Esophagus squamous epithelium (tissue), 5 donors: ENCODE results near the gene ATXN1. TPM values are rescaled to one million over a fixed set of nuclear protein-coding genes. Genes with fewer than 3 reads are reported as not detected.

ENCODE experiments used
- DNase-seq: peaks from one replicate; lab custom pipeline; 2025; lab: John Stamatoyannopoulos, UW
- H3K27ac ChIP-seq, 4 donors: fragments of 200-600 bp; sonication (generic); one replicate each; pipeline ENCODE4 v1.5.1; 2016 to 2019; ENCODE audit warnings: mild to moderate bottlenecking in 1 of 4
- H3K27me3 ChIP-seq, 4 donors: fragments of 200-600 bp; sonication (generic); 1 replicate in 3 of 4; 2 replicates in 1 of 4; pipeline versions ENCODE4 v1.5.1 to v1.6.0; 2017 to 2021; ENCODE audit warnings: antibody characterized with exemption in 1 of 4
- H3K36me3 ChIP-seq, 3 donors: fragments of 200-600 bp; sonication (generic); one replicate each; pipeline ENCODE4 v1.5.1; 2016 to 2019
- H3K4me1 ChIP-seq, 3 donors: fragments of 200-600 bp; sonication (generic); one replicate each; pipeline ENCODE4 v1.5.1; 2017 to 2019
- H3K4me3 ChIP-seq, 4 donors: fragments of 200-600 bp; sonication (generic); 1 replicate in 3 of 4; 2 replicates in 1 of 4; pipeline ENCODE4 v1.5.1; 2016 to 2019; ENCODE audit warnings: mild to moderate bottlenecking in 2 of 4, moderate library complexity in 1 of 4
- H3K9me3 ChIP-seq, 3 donors: fragments of 200-600 bp; sonication (generic); one replicate each; pipeline ENCODE4 v1.5.1; 2016 to 2019
- POLR2A ChIP-seq, 4 donors: fragments of 450-650 bp; IDR thresholded peaks; one replicate each; pipeline ENCODE4 v1.6.1; 2017; ENCODE audit warnings: antibody characterized with exemption in 4 of 4, mild to moderate bottlenecking in 4 of 4, moderate library complexity in 3 of 4
- WGBS, 2 donors: methylation state at CpG; one replicate each; pipeline ENCODE4 v1.1.5; 2018; 5-methylcytosine and 5-hydroxymethylcytosine counted together
- intact Hi-C: fragments of 100-400 bp; cut with DNase I; formaldehyde crosslinking; loops from one replicate; pipeline ENCODE4 v1.15.0; 2022
- total RNA-seq, 4 donors: library from RNA; depleted of rRNA; stranded (reverse); fragments of >200 nt; gene quantifications; one replicate each; pipeline ENCODE4 v1.1.0, GENCODE V29; 2016
- TF ChIP-seq, protein P1 (sequence below), 6 experiments: fragments of 450-650 bp in 4 of 6; fragments of 200-600 bp in 2 of 6; sonication (generic) in 2 of 6; IDR thresholded peaks; one replicate each; pipeline ENCODE4 v1.5.1; 2016 to 2019; ENCODE audit warnings: antibody characterized with exemption in 6 of 6, mild to moderate bottlenecking in 4 of 6, moderate library complexity in 4 of 6
- donor health status: DM: yes; HTN: yes; CAD: no.

ATXN1 gene
- total RNA-seq, 4 donors from 2014 or later = 17.5 to 50.5 (median 28.5) TPM

DNA sequence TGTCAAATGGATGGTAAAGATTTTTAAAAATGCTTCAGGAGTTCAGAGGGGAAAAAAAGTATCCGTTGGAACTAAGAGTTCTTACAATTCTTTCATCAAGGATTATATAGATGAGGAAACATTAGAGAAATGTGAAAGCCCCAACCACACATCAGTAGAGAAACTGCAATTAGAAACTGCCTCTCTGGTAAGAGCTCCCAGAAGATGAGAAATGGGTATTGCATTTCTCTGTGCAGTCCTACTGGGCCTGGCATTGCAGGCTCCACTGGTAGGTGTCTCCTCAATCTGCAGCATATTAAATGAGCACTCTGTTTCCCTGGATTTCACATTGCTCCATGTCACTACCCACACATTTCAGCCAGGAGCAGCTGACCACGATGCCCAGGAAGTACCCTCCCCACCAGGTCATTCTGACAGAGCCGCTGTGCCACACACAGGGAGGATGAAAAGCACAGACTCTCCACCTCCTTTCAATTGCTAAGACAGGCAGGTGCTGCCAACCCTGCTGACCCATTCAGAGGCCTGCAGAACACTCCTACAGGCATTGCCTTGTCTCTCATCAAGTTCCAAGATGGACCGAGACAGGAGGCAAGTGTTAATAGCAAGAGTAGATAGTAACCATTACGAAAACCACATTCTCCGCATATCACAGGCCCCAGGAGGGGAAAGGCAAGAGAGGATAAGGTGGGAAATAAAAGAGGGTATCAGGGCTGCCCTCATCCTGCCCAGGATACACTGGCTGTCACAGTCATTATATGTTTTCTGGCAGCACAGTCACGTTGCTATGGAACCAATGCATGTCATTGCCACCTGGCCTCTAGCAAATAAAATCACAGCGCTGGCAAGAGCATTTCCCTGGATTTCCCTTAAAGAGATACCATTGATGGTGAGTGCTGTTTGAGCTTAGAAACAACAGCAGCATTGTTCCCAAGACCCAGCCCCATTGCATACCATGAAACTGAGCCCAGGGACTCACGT lies 241.7 kb downstream of the ATXN1 start:
- Histone ChIP-seq H3K4me1 (peaks cover 0 to 8% (median 0%) of the 10 kb centered on the region in 3 donors), H3K27ac (no peak overlapping the region), H3K36me3 (peaks cover 0 to 77% (median 0%) of the 10 kb centered on the region in 3 donors), H3K4me3 (no peak overlapping the region), H3K27me3 (no peaks in the 10 kb centered on the region), H3K9me3 (no peaks in the 10 kb centered on the region)
- no peak for DNase-seq
- WGBS, 2 donors = 79 to 86% methylated on average over 8 to 9 of the region's 9 CpGs
- intact Hi-C loops = loop anchor here (10.0 kb wide), 1 partner anchor 245 kb away; the partner anchor contains the start of gene ATXN1
- TF ChIP-seq, protein P1, sequence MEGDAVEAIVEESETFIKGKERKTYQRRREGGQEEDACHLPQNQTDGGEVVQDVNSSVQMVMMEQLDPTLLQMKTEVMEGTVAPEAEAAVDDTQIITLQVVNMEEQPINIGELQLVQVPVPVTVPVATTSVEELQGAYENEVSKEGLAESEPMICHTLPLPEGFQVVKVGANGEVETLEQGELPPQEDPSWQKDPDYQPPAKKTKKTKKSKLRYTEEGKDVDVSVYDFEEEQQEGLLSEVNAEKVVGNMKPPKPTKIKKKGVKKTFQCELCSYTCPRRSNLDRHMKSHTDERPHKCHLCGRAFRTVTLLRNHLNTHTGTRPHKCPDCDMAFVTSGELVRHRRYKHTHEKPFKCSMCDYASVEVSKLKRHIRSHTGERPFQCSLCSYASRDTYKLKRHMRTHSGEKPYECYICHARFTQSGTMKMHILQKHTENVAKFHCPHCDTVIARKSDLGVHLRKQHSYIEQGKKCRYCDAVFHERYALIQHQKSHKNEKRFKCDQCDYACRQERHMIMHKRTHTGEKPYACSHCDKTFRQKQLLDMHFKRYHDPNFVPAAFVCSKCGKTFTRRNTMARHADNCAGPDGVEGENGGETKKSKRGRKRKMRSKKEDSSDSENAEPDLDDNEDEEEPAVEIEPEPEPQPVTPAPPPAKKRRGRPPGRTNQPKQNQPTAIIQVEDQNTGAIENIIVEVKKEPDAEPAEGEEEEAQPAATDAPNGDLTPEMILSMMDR (IDR thresholded peaks at IDR 0.05) = no peak

DNA sequence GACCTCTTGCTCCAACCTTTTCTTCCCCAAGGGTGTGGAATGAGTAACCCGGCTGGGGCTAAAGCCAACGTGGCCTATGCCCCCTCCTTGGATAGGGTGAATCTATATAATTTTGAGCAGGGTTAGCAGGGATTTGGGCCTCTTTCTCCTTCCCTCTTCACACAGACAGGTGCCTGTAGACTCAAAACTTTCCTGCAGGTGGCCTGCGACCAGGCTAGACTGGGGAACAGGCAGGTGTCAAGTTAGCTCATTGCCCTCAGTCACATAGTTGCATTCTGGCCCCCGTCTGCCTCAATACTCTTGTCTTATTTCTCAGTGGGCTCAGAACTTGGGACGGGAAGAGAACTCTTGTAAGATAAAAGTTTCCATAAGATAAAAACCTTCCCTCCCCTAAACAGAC lies 243.0 kb downstream of the ATXN1 start:
- H3K4me1 ChIP-seq = peaks cover 0 to 20% (median 3%) of the 10 kb centered on the region in 3 donors
- H3K4me3 ChIP-seq = no peak overlapping the region
- WGBS, 2 donors = 75 to 82% methylated on average over 5 of the region's 5 CpGs
- no peak overlapping the region for H3K27ac ChIP-seq
- no peaks in the 10 kb centered on the region for H3K9me3 ChIP-seq
- intact Hi-C loops = loop anchor here (10.0 kb wide), 1 partner anchor 247 kb away; the partner anchor contains the start of gene ATXN1
- peaks cover 0 to 70% (median 0%) of the 10 kb centered on the region in 3 donors for H3K36me3 ChIP-seq
- no peak for DNase-seq
- TF ChIP-seq, protein P1 (IDR thresholded peaks at IDR 0.05) = no peak
- no peak for TF ChIP-seq POLR2A (IDR thresholded peaks at IDR 0.05)
- H3K27me3 ChIP-seq = no peaks in the 10 kb centered on the region

DNA sequence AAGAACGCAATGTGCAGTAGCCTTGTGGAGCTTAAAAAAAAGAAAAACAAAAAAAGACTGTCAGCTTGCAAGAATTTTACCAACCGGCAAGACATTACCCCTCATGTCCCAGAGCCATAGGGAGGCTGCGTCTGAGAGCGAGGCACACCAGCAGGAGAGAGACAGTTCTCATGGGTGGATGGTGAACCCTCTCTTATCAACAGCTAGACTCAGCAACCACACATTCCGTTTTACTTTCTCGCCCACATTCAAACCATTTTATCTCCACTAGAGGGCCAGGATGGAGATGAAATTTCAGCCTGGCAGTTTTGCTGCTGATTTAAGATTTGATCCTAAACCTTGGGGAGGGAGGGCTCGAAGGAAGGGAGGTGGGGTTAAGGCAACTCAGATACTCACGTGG lies 247.0 kb downstream of the ATXN1 start:
- TF ChIP-seq POLR2A (IDR thresholded peaks at IDR 0.05) = no peak
- TF ChIP-seq, protein P1 (IDR thresholded peaks at IDR 0.05) = peak in 5 of 6 experiments; percentile 34 to 53 (median 41)
- Histone ChIP-seq H3K4me1 (peaks cover 5 to 47% (median 7%) of the 10 kb centered on the region in 3 donors), H3K27me3 (no peaks in the 10 kb centered on the region), H3K9me3 (no peaks in the 10 kb centered on the region), H3K4me3 (no peak overlapping the region), H3K36me3 (peaks cover 0 to 31% (median 0%) of the 10 kb centered on the region in 3 donors), H3K27ac (peak overlapping the region in 1 of 4 donors; percentile 10)
- no peak for DNase-seq
- intact Hi-C loops = loop anchor here (10.0 kb wide), 1 partner anchor 251 kb away; the partner anchor contains the start of gene ATXN1
- WGBS, 2 donors = 35 to 43% methylated on average over 8 of the region's 8 CpGs

DNA sequence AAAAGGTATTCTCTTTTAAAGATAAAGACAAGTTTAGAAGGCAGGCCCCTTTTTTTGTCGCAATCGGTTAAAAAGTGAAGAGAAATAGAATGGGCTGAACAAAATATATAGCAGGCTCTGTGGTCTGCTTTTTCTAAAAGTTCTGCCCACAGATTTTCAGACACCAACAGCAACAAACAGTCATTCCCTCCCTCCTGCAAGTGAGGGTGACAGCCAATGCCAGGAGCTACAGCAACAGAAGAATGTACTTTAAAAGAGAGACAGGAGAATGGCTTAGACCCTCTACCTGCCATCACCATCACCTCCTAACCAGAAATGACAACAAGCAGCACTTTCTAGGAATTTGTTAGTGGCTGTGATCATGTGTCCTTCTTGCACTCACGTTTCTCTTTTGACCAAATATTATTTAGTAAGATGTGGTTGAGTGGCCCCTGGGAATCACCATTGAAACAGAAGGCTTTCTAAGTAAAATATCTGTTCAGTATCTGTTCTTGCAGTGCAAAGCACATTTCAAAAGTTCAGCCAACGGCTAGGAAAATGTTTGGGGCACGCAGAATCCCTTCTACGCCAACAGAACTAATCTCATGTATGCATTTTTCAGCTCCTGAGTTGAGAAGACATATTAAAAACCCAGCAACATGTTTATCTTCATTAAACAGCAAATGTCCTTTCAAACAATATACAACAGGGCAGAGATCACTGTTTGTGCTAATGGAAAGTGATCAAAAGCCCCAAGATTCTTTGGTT lies 248.5 kb downstream of the ATXN1 start:
- Histone ChIP-seq H3K9me3 (no peaks in the 10 kb centered on the region), H3K4me3 (no peak overlapping the region), H3K27me3 (no peaks in the 10 kb centered on the region), H3K27ac (peak overlapping the region in 1 of 4 donors; percentile 10), H3K4me1 (peaks cover 5 to 39% (median 7%) of the 10 kb centered on the region in 3 donors), H3K36me3 (peaks cover 0 to 17% (median 0%) of the 10 kb centered on the region in 3 donors)
- intact Hi-C loops = loop anchor here (10.0 kb wide), 1 partner anchor 252 kb away; the partner anchor contains the start of gene ATXN1
- no peak for DNase-seq
- WGBS, 2 donors = 78 to 80% methylated on average over 6 of the region's 6 CpGs
- TF ChIP-seq, protein P1 (IDR thresholded peaks at IDR 0.05) = no peak
